Type B pancreatic cell (in vitro differentiated cells): ENCODE data around the gene EPHB1. TPM values are rescaled to one million over a fixed set of nuclear protein-coding genes. Genes with fewer than 3 reads are reported as not detected.

Experiments
- DNase-seq: peaks from one replicate; pipeline ENCODE4 v3.0.0; 2021; ENCODE audit warnings: mixed read lengths; ENCODE audit not compliant: unreplicated experiment; ENCODE audit errors: extremely low spot score
- H3K27ac Mint-ChIP-seq: 2 replicates; pipeline ENCODE4 v1.8.0; 2021; ENCODE audit warnings: mild to moderate bottlenecking, mixed read lengths
- H3K27me3 Mint-ChIP-seq: 2 replicates; pipeline ENCODE4 v1.8.0; 2021; ENCODE audit warnings: mixed read lengths
- H3K36me3 Mint-ChIP-seq: 2 replicates; pipeline ENCODE4 v1.8.0; 2021; ENCODE audit warnings: mixed read lengths
- H3K4me1 Mint-ChIP-seq: one replicate; pipeline ENCODE4 v1.8.0; 2021; ENCODE audit warnings: mixed read lengths; ENCODE audit not compliant: unreplicated experiment
- H3K4me3 Mint-ChIP-seq: 2 replicates; pipeline ENCODE4 v1.8.0; 2021; ENCODE audit warnings: mild to moderate bottlenecking, mixed read lengths
- H3K9me3 Mint-ChIP-seq: 2 replicates; pipeline ENCODE4 v1.8.0; 2021; ENCODE audit warnings: mixed read lengths
- CTCF ChIP-seq: fragments of 200-600 bp; sonication (generic); conservative IDR thresholded peaks from 2 replicates; pipeline ENCODE4 v1.5.0; 2021; ENCODE audit warnings: antibody characterized with exemption, mild to moderate bottlenecking
- total RNA-seq: library from RNA; stranded (reverse); gene quantifications from 2 replicates; pipeline ENCODE4 v1.2.1, GENCODE V29; 2021; ENCODE audit warnings: low replicate concordance

EPHB1 gene
- total RNA-seq, 1 donor from 2014 or later: 9.1 TPM

- TF ChIP-seq CTCF: no peak
- H3K4me1 Mint-ChIP-seq: no peaks in the 10 kb centered on the region
- H3K27ac Mint-ChIP-seq: no peak overlapping the region
Observed at GRCh38 chr3:134867277-134867676, 72.2 kb downstream of the EPHB1 start.

GRCh38 chr3:134869153-134869726 is 74.2 kb downstream of the EPHB1 start:
- Mint-ChIP-seq H3K27me3 (peaks cover 35% of the 10 kb centered on the region), H3K36me3 (no peaks in the 10 kb centered on the region), H3K9me3 (no peaks in the 10 kb centered on the region), H3K4me1 (no peaks in the 10 kb centered on the region), H3K27ac (no peak overlapping the region), H3K4me3 (no peak overlapping the region)
- DNase-seq: no peak
- TF ChIP-seq CTCF: no peak

More at GRCh38 chr3:134867277-134867676, 72.2 kb downstream of the EPHB1 start:
- H3K36me3 Mint-ChIP-seq: no peaks in the 10 kb centered on the region
- DNase-seq: no peak
- H3K4me3 Mint-ChIP-seq: no peak overlapping the region
- H3K27me3 Mint-ChIP-seq: peaks cover 32% of the 10 kb centered on the region
- no peaks in the 10 kb centered on the region for H3K9me3 Mint-ChIP-seq

GRCh38 chr3:134871818-134872217 is 76.8 kb downstream of the EPHB1 start:
- H3K4me3 Mint-ChIP-seq: no peak overlapping the region
- no peak for TF ChIP-seq CTCF

GRCh38 chr3:134872440-134873388 is 77.7 kb downstream of the EPHB1 start:
- no peaks in the 10 kb centered on the region for H3K9me3 Mint-ChIP-seq
- no peaks in the 10 kb centered on the region for H3K4me1 Mint-ChIP-seq
- peaks cover 29% of the 10 kb centered on the region for H3K27me3 Mint-ChIP-seq
- H3K36me3 Mint-ChIP-seq: no peaks in the 10 kb centered on the region
- no peak for DNase-seq
- no peak overlapping the region for H3K27ac Mint-ChIP-seq
- no peak for TF ChIP-seq CTCF
- no peak overlapping the region for H3K4me3 Mint-ChIP-seq

More at GRCh38 chr3:134871818-134872217, 76.8 kb downstream of the EPHB1 start:
- Mint-ChIP-seq H3K36me3 (no peaks in the 10 kb centered on the region), H3K9me3 (no peaks in the 10 kb centered on the region), H3K4me1 (no peaks in the 10 kb centered on the region), H3K27ac (no peak overlapping the region), H3K27me3 (peaks cover 29% of the 10 kb centered on the region)
- no peak for DNase-seq

GRCh38 chr3:134873789-134874188 is 78.7 kb downstream of the EPHB1 start:
- TF ChIP-seq CTCF: no peak
- no peaks in the 10 kb centered on the region for H3K4me1 Mint-ChIP-seq
- no peak for DNase-seq
- no peak overlapping the region for H3K27ac Mint-ChIP-seq
- H3K27me3 Mint-ChIP-seq: peaks cover 27% of the 10 kb centered on the region
- no peak overlapping the region for H3K4me3 Mint-ChIP-seq
- H3K9me3 Mint-ChIP-seq: no peaks in the 10 kb centered on the region
- no peaks in the 10 kb centered on the region for H3K36me3 Mint-ChIP-seq
